Transverse colon (tissue), 4 donors: ENCODE data around the gene AGPAT3. TPM values are rescaled to one million over a fixed set of nuclear protein-coding genes. Genes with fewer than 3 reads are reported as not detected.

Experiments
- DNase-seq: peaks from one replicate; pipeline ENCODE4 v3.0.0-alpha.2; 2019
- H3K27ac ChIP-seq, 4 donors: fragments of 200-600 bp; sonication (generic); 2 replicates each; pipeline ENCODE4 v1.5.1; 2016 to 2018; ENCODE audit warnings: inconsistent platforms in 4 of 4
- H3K27me3 ChIP-seq: fragments of 200-600 bp; sonication (generic); 2 replicates; pipeline ENCODE4 v1.5.1; 2017; ENCODE audit warnings: inconsistent platforms
- H3K36me3 ChIP-seq, 4 donors: fragments of 200-600 bp; sonication (generic); 2 replicates each; pipeline ENCODE4 v1.5.1; 2017 to 2019; ENCODE audit warnings: inconsistent platforms in 4 of 4
- H3K4me1 ChIP-seq, 4 donors: fragments of 200-600 bp; sonication (generic); 2 replicates each; pipeline ENCODE4 v1.5.1; 2017 to 2020; ENCODE audit warnings: inconsistent platforms in 4 of 4
- H3K4me3 ChIP-seq, 4 donors: fragments of 200-600 bp; sonication (generic); 1 replicate in 1 of 4; 2 replicates in 3 of 4; pipeline versions ENCODE4 v1.5.1 to v1.6.1; 2017 to 2019; ENCODE audit warnings: inconsistent platforms in 4 of 4
- H3K9me3 ChIP-seq, 2 donors: fragments of 200-600 bp; sonication (generic); 2 replicates each; pipeline ENCODE4 v1.5.1; 2017 to 2019; ENCODE audit warnings: inconsistent platforms in 2 of 2
- EP300 ChIP-seq: sonication (generic); formaldehyde crosslinking; IDR thresholded peaks from one replicate; pipeline ENCODE4 v1.6.1; 2017; ENCODE audit warnings: antibody characterized with exemption, low read depth
- POLR2A ChIP-seq: fragments of 450-650 bp; IDR thresholded peaks from one replicate; pipeline ENCODE4 v1.6.1; 2016; ENCODE audit warnings: antibody characterized with exemption, mild to moderate bottlenecking, moderate library complexity
- POLR2AphosphoS5 ChIP-seq, 3 donors: sonication (generic); formaldehyde crosslinking; IDR thresholded peaks; one replicate each; pipeline ENCODE4 v1.6.1; 2016; ENCODE audit warnings: antibody characterized with exemption in 3 of 3
- WGBS, 2 donors: methylation state at CpG; one replicate each; pipeline ENCODE4 v1.1.5; 2018; ENCODE audit warnings: low coverage in 1 of 2; 5-methylcytosine and 5-hydroxymethylcytosine counted together
- in situ Hi-C, 4 donors: fragments of 200-750 bp; cut with MboI; loops; one replicate each; pipeline versions ENCODE4 v1.15.0 to v1.15.1; 2017; ENCODE audit warnings: low sequenced_read_pairs in 3 of 4, low pct_ligation_motif_present in 1 of 4, low pct_unique_long_range_greater_than_20kb in 1 of 4
- intact Hi-C: fragments of 100-400 bp; cut with DNase I; formaldehyde crosslinking; loops from one replicate; pipeline ENCODE4 v1.15.1; 2023; ENCODE audit warnings: low total_unique reads
- total RNA-seq, 4 donors: library from RNA; depleted of rRNA; stranded (reverse); fragments of >200 nt; gene quantifications; one replicate each; pipeline ENCODE4 v1.1.0, GENCODE V29; 2016
- TF ChIP-seq, protein P1 (sequence below), 5 experiments: fragments of 200-600 bp in 3 of 5; fragments of 450-650 bp in 2 of 5; sonication (generic) in 3 of 5; IDR thresholded peaks; 1 replicate in 2 of 5; 2 replicates in 3 of 5; pipeline ENCODE4 v1.5.1; 2016 to 2017; ENCODE audit warnings: antibody characterized with exemption in 5 of 5, inconsistent platforms in 3 of 5, mild to moderate bottlenecking in 2 of 5, moderate library complexity in 1 of 5

The AGPAT3 gene
- total RNA-seq, 4 donors from 2014 or later, result 59.9 to 116 (median 85.3) TPM

DNA sequence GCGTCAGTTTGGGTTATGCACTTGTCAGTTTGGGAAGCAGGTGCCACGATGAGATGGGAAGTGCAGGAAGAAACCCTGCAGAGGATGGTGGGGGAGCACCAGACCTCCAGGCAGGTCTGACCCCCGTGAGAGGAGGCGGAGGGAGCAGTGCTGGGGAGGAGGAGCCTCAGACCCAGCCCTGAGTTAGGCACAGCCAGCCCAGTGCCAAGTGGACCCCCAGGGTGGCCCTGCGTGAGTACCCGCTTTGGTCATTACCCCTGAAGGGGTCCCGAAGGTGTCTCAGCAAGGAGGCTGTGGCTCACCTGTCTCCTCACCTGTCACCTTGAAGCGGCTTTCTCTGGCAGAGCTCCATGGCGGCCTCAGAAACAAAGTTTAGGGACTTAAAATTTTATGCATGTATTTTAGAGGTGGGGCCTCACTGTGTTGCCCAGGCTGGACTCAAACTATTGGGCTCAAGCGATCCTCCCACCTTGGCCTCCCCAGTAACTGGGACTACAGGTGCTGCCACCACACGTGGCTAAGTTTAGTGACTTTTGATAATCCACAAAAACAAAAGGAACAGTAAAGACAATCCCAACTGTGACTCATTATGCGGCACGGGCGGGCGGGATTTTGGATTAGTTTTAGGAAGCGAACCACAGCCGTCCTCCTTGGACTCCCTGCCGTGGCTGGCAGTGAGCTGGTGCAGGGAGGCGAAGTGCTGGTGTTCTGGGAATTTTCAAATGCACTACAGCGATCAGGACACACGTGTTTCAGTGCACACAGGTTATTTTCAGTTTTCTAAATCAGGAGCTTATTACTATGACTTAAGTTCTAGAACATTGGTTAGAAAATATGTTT, 4.7 kb downstream of the AGPAT3 start:
- in situ Hi-C loops, result no loop called here
- WGBS, 2 donors, result 94 to 95% methylated on average over 11 to 21 of the region's 21 CpGs
- TF ChIP-seq EP300, result no peak
- TF ChIP-seq POLR2A, result no peak
- TF ChIP-seq, protein P1, sequence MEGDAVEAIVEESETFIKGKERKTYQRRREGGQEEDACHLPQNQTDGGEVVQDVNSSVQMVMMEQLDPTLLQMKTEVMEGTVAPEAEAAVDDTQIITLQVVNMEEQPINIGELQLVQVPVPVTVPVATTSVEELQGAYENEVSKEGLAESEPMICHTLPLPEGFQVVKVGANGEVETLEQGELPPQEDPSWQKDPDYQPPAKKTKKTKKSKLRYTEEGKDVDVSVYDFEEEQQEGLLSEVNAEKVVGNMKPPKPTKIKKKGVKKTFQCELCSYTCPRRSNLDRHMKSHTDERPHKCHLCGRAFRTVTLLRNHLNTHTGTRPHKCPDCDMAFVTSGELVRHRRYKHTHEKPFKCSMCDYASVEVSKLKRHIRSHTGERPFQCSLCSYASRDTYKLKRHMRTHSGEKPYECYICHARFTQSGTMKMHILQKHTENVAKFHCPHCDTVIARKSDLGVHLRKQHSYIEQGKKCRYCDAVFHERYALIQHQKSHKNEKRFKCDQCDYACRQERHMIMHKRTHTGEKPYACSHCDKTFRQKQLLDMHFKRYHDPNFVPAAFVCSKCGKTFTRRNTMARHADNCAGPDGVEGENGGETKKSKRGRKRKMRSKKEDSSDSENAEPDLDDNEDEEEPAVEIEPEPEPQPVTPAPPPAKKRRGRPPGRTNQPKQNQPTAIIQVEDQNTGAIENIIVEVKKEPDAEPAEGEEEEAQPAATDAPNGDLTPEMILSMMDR (IDR thresholded peaks at IDR 0.05), result no peak
- TF ChIP-seq POLR2AphosphoS5 (IDR thresholded peaks at IDR 0.05), result no peak

DNA sequence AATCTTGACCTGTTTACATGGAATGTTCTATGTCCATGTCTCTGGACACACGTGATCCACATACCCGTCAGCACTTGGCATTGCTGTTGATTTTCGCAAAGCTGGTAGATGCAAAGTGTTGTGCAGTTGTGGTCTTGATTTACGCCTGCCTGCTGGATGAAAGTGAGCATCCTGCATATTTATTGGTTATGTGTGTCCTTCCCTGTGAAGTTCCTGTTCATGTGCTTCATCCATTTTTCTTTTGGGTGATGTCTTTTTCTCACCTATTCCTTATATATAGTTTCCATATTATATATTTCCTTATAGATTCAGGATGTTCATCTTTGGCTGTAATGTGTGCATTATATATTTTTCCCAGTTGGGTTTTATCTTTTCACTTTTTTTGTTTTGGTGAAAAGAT, 6.5 kb downstream of the AGPAT3 start:
- in situ Hi-C loops, result no loop called here
- Histone ChIP-seq H3K27me3 (no peaks in the 10 kb centered on the region), H3K9me3 (no peaks in the 10 kb centered on the region), H3K4me1 (peaks cover 18 to 32% (median 21%) of the 10 kb centered on the region in 4 donors), H3K4me3 (no peak overlapping the region), H3K27ac (no peak overlapping the region), H3K36me3 (no peaks in the 10 kb centered on the region)
- TF ChIP-seq, protein P1 (IDR thresholded peaks at IDR 0.05), result no peak
- no peak for TF ChIP-seq POLR2A
- no peak for TF ChIP-seq EP300
- no peak for TF ChIP-seq POLR2AphosphoS5 (IDR thresholded peaks at IDR 0.05)
- DNase-seq, result no peak
- intact Hi-C loops, result loop anchor here (5.0 kb wide), 1 partner anchor 66 kb away; no protein-coding TSS in a partner anchor
- 96 to 100% methylated on average over 4 of the region's 4 CpGs for WGBS, 2 donors

More for the DNA sequence above, 4.7 kb downstream of the AGPAT3 start:
- Histone ChIP-seq H3K4me3 (no peak overlapping the region), H3K27ac (no peak overlapping the region), H3K9me3 (no peaks in the 10 kb centered on the region), H3K27me3 (no peaks in the 10 kb centered on the region), H3K4me1 (peaks cover 19 to 38% (median 23%) of the 10 kb centered on the region in 4 donors), H3K36me3 (no peaks in the 10 kb centered on the region)
- intact Hi-C loops, result loop anchor here (5.0 kb wide), 1 partner anchor 68 kb away; no protein-coding TSS in a partner anchor
- no peak for DNase-seq

DNA sequence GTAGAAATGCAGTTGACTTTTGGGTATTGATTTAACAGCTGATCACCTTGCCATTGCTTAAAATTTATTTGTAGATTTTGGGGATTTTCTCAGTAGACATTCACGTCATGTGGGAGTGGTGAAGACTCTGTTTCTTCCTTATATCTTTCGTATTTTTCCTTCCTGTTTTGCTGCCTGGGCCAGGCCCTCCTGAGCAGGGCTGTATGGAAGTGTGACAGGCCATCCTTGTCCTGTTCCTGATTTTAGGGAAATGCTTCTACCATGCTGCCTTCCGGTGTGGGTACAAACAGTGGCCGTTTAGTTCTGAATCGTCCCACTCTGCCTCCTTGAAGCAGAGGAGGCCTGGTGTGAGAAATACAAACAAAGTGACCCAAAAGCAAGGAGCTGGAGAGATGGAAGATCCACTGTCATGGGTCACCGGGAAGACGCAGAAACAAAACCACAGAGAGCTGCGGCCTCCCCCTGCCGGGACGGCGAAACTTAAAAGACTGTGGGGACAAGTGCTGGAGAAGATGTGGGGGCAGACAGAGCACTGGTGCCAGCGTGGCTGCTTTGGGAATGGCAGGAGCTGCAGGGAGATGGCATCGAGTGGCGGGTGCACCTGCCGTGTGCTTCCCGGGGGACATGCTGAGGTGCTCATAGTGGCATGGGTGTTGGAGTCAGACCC, 7.6 kb downstream of the AGPAT3 start:
- in situ Hi-C loops, result no loop called here
- Histone ChIP-seq H3K4me3 (no peak overlapping the region), H3K4me1 (peaks cover 7 to 20% (median 10%) of the 10 kb centered on the region in 4 donors), H3K27me3 (no peaks in the 10 kb centered on the region), H3K36me3 (no peaks in the 10 kb centered on the region), H3K27ac (no peak overlapping the region), H3K9me3 (no peaks in the 10 kb centered on the region)
- 89 to 93% methylated on average over 12 to 16 of the region's 16 CpGs for WGBS, 2 donors
- TF ChIP-seq POLR2A (no peak), POLR2AphosphoS5 (IDR thresholded peaks at IDR 0.05) (no peak), EP300 (no peak)
- TF ChIP-seq, protein P1 (IDR thresholded peaks at IDR 0.05), result no peak
- intact Hi-C loops, result loop anchor here (5.0 kb wide), 1 partner anchor 65 kb away; no protein-coding TSS in a partner anchor
- no peak for DNase-seq

DNA sequence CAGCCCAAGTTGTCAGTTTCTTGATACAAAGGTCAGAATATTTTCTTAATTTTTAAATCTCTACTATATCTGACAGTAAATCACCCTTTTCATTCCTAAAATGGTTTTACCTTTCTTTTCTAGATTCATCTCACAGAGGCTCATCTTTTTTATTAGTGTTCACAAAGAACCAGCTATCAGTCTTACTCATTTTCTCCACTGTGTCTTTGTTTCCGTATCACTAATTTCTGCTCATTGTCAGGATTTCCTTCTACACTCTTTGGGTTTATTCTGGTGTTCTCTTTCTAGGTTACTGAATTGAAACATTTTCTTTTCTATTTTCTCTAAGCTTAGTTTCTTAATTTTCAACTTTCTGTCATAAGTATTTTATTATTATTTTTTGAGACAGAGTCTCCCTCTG, 8.7 kb downstream of the AGPAT3 start:
- Histone ChIP-seq H3K4me1 (peaks cover 0 to 10% (median 2%) of the 10 kb centered on the region in 4 donors), H3K4me3 (no peak overlapping the region), H3K27ac (no peak overlapping the region), H3K36me3 (no peaks in the 10 kb centered on the region), H3K27me3 (no peaks in the 10 kb centered on the region), H3K9me3 (no peaks in the 10 kb centered on the region)
- WGBS, 2 donors, result 82 to 94% methylated on average over 1 of the region's 1 CpG
- in situ Hi-C loops (no loop called here), intact Hi-C loops (loop anchor here (5.0 kb wide), 1 partner anchor 64 kb away; no protein-coding TSS in a partner anchor)
- no peak for DNase-seq
- TF ChIP-seq, protein P1 (IDR thresholded peaks at IDR 0.05), result no peak
- no peak for TF ChIP-seq POLR2AphosphoS5 (IDR thresholded peaks at IDR 0.05)
- TF ChIP-seq EP300, result no peak
- no peak for TF ChIP-seq POLR2A
